Stomach (tissue), 9 donors: ENCODE measurements around the gene ACVR1. TPM values are rescaled to one million over a fixed set of nuclear protein-coding genes. Genes with fewer than 3 reads are reported as not detected.

ENCODE experiments used
- DNase-seq, 2 donors: peaks; one replicate each; pipeline versions ENCODE4 v3.0.0 to v3.0.0-alpha.2; 2013 to 2019
- H3K27ac ChIP-seq, 5 donors: fragments of 200-600 bp in 4 of 5; sonication (generic) in 4 of 5; one replicate each; pipeline ENCODE4 v1.5.1; 2013 to 2019; ENCODE audit warnings: mild to moderate bottlenecking in 1 of 5, moderate library complexity in 1 of 5
- H3K27me3 ChIP-seq, 3 donors: fragments of 200-600 bp; sonication (generic); one replicate each; pipeline ENCODE4 v1.5.1; 2017 to 2019; ENCODE audit warnings: mixed run types in 1 of 3
- H3K36me3 ChIP-seq, 4 donors: fragments of 200-600 bp; sonication (generic); 1 replicate in 3 of 4; 2 replicates in 1 of 4; pipeline ENCODE4 v1.5.1; 2016 to 2019
- H3K4me1 ChIP-seq, 4 donors: fragments of 200-600 bp; sonication (generic); one replicate each; pipeline ENCODE4 v1.5.1; 2016 to 2019
- H3K4me3 ChIP-seq, 4 donors: fragments of 200-600 bp; sonication (generic) in 3 of 4; one replicate each; pipeline ENCODE4 v1.5.1; 2016 to 2019; ENCODE audit warnings: mild to moderate bottlenecking in 1 of 4
- H3K9me3 ChIP-seq, 4 donors: fragments of 200-600 bp; sonication (generic); one replicate each; pipeline ENCODE4 v1.5.1; 2016 to 2019
- CTCF ChIP-seq, 7 experiments: fragments of 450-650 bp in 4 of 7; fragments of 200-600 bp in 3 of 7; sonication (generic) in 3 of 7; IDR thresholded peaks; one replicate each; pipeline ENCODE4 v1.5.1; 2016 to 2019; ENCODE audit warnings: antibody characterized with exemption in 7 of 7, control low read depth in 2 of 7, mild to moderate bottlenecking in 1 of 7
- EP300 ChIP-seq: sonication (generic); formaldehyde crosslinking; IDR thresholded peaks from one replicate; pipeline ENCODE4 v1.6.1; 2017; ENCODE audit warnings: antibody characterized with exemption
- POLR2A ChIP-seq, 4 donors: fragments of 450-650 bp; IDR thresholded peaks; one replicate each; pipeline ENCODE4 v1.6.1; 2016; ENCODE audit warnings: antibody characterized with exemption in 4 of 4, control low read depth in 2 of 4, mild to moderate bottlenecking in 1 of 4, moderate library complexity in 1 of 4
- POLR2AphosphoS5 ChIP-seq, 3 donors: sonication (generic); formaldehyde crosslinking; IDR thresholded peaks; one replicate each; pipeline ENCODE4 v1.6.1; 2016; ENCODE audit warnings: antibody characterized with exemption in 3 of 3
- WGBS, 5 donors: extraction: QIAGEN DNeasy Blood & Tissue Kit in 3 of 5; methylation state at CpG; one replicate each; pipeline versions ENCODE4 v1.1.5 to v1.1.7; 2013 to 2018; 5-methylcytosine and 5-hydroxymethylcytosine counted together
- intact Hi-C: fragments of 100-400 bp; cut with DNase I; formaldehyde crosslinking; loops from one replicate; pipeline ENCODE4 v1.15.1; 2023; ENCODE audit warnings: low total_unique reads
- polyA plus RNA-seq, 3 donors: library from polyadenylated mRNA; stranded (reverse); fragments of 200-250 nt; gene quantifications; one replicate each; pipeline ENCODE4 v1.2.3, GENCODE V29; 2013
- total RNA-seq, 5 donors: library from RNA; depleted of rRNA; stranded (reverse); fragments of >200 nt; gene quantifications; one replicate each; pipeline versions ENCODE4 v1.1.0 to v1.2.3, GENCODE V29; 2014 to 2016
- donor health status: healthy with polysubstance abuse.
- donor health status: Bipolar disorder and iron deficiency.
- donor health status: healthy.

The ACVR1 gene
- total and polyA plus RNA-seq, 8 donors, result 2.3 to 32.1 (median 5.6) TPM

GRCh38 chr2:157900203-157900602 lies 24.1 kb upstream of the ACVR1 start:
- intact Hi-C loops, result no loop called here
- no peak for TF ChIP-seq CTCF (IDR thresholded peaks at IDR 0.05)
- no peak for TF ChIP-seq POLR2A (IDR thresholded peaks at IDR 0.05)
- TF ChIP-seq EP300, result no peak
- no peak for TF ChIP-seq POLR2AphosphoS5 (IDR thresholded peaks at IDR 0.05)

DNA sequence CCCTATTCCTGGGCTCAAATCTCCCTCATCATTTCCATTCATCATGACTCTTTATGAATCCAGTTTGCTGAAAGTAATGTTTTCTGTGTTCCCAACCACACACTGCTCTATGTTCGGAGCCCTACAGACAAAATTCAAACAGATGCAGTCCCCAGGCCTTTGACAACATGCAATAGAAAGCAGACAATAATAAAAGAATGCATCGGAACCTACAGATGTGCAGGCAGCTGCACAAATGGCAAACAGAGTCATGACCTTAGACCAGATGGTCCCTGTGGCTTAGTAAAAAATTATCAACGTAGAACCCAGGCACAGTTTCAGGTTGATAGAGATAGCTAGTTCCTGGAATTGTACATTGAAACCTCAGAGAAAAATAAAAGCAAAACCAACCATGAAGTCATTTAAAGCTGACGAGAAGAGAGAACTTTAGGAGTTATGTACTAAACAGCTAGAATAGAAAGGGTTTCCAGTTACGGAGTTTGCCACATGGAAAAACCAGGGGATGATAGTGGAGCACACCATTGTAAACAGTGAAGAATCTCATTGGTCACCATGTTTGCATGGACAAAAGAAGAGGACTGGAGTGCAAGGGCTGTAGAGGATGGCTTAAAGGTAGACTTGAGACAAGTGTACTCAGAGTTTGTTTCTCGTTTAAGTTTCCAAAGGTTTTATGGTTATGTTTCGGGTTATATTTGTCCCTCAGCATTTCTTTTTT lies 23.2 kb upstream of the ACVR1 start:
- peak overlapping the region in 1 of 5 donors; percentile 72 for H3K27ac ChIP-seq
- no peak for DNase-seq
- no peaks in the 10 kb centered on the region for H3K36me3 ChIP-seq
- 67 to 84% (median 80%) methylated on average over 7 of the region's 7 CpGs for WGBS, 5 donors
- H3K9me3 ChIP-seq, result no peaks in the 10 kb centered on the region
- TF ChIP-seq EP300 (no peak), CTCF (IDR thresholded peaks at IDR 0.05) (no peak), POLR2AphosphoS5 (IDR thresholded peaks at IDR 0.05) (no peak), POLR2A (IDR thresholded peaks at IDR 0.05) (no peak)
- no peak overlapping the region for H3K4me3 ChIP-seq
- intact Hi-C loops, result no loop called here
- H3K4me1 ChIP-seq, result peaks cover 0 to 14% (median 0%) of the 10 kb centered on the region in 4 donors
- no peaks in the 10 kb centered on the region for H3K27me3 ChIP-seq

More at GRCh38 chr2:157900203-157900602, 24.1 kb upstream of the ACVR1 start:
- no peaks in the 10 kb centered on the region for H3K36me3 ChIP-seq
- no peaks in the 10 kb centered on the region for H3K27me3 ChIP-seq
- no peak overlapping the region for H3K4me3 ChIP-seq
- H3K9me3 ChIP-seq, result no peaks in the 10 kb centered on the region
- peaks cover 0 to 14% (median 0%) of the 10 kb centered on the region in 4 donors for H3K4me1 ChIP-seq
- no peak for DNase-seq
- H3K27ac ChIP-seq, result peak overlapping the region in 2 of 5 donors; percentile 7 to 72
- 89 to 98% (median 94%) methylated on average over 2 of the region's 2 CpGs for WGBS, 5 donors

DNA sequence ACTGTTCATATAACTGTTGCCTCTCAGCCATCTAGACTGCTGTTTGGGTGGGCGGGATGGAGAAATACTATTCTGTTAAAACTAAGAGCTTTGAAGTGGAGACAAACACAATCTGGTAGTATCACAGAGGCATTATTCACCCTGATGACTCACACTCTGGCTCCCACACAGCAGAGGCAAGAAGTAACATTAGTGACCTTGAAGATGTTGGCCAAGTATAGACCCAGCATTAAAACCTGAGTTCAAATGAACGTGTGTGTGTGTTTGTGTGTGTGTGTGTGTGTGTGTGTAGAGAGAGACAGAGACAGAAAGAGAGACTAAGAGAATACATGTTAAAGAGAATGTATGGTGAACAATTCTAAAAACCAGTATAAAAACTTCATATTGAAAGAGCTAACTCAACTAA lies 22.5 kb upstream of the ACVR1 start:
- H3K27ac ChIP-seq, result peak overlapping the region in 2 of 5 donors; percentile 21 to 72

More for the DNA sequence above, 22.5 kb upstream of the ACVR1 start:
- Histone ChIP-seq H3K9me3 (no peaks in the 10 kb centered on the region), H3K4me1 (peaks cover 0 to 14% (median 0%) of the 10 kb centered on the region in 4 donors), H3K36me3 (no peaks in the 10 kb centered on the region), H3K4me3 (no peak overlapping the region), H3K27me3 (no peaks in the 10 kb centered on the region)
- 36 to 58% (median 43%) methylated on average over 2 of the region's 2 CpGs for WGBS, 5 donors
- TF ChIP-seq POLR2A (IDR thresholded peaks at IDR 0.05) (no peak), POLR2AphosphoS5 (IDR thresholded peaks at IDR 0.05) (no peak), EP300 (no peak), CTCF (IDR thresholded peaks at IDR 0.05) (no peak)
- intact Hi-C loops, result no loop called here
- peak; percentile 40 to 44 for DNase-seq
